Esophagus squamous epithelium (tissue), 5 donors: ENCODE measurements around the gene LRRK2. TPM values are rescaled to one million over a fixed set of nuclear protein-coding genes. Genes with fewer than 3 reads are reported as not detected.
A peak's percentile ranks its signal among the peaks of the same experiment; 100 is the strongest.
"Not testable (repeated sequence)": the region's sequence is repeated elsewhere in the genome, so short reads cannot be mapped to it uniquely, and the experiment has no call there.

Experiments used
- DNase-seq: peaks from one replicate; lab custom pipeline; 2025; lab: John Stamatoyannopoulos, UW
- H3K27ac ChIP-seq, 4 donors: fragments of 200-600 bp; sonication (generic); one replicate each; pipeline ENCODE4 v1.5.1; 2016 to 2019; ENCODE audit warnings: mild to moderate bottlenecking in 1 of 4
- H3K27me3 ChIP-seq, 4 donors: fragments of 200-600 bp; sonication (generic); 1 replicate in 3 of 4; 2 replicates in 1 of 4; pipeline versions ENCODE4 v1.5.1 to v1.6.0; 2017 to 2021; ENCODE audit warnings: antibody characterized with exemption in 1 of 4
- H3K36me3 ChIP-seq, 3 donors: fragments of 200-600 bp; sonication (generic); one replicate each; pipeline ENCODE4 v1.5.1; 2016 to 2019
- H3K4me1 ChIP-seq, 3 donors: fragments of 200-600 bp; sonication (generic); one replicate each; pipeline ENCODE4 v1.5.1; 2017 to 2019
- H3K4me3 ChIP-seq, 4 donors: fragments of 200-600 bp; sonication (generic); 1 replicate in 3 of 4; 2 replicates in 1 of 4; pipeline ENCODE4 v1.5.1; 2016 to 2019; ENCODE audit warnings: mild to moderate bottlenecking in 2 of 4, moderate library complexity in 1 of 4
- H3K9me3 ChIP-seq, 3 donors: fragments of 200-600 bp; sonication (generic); one replicate each; pipeline ENCODE4 v1.5.1; 2016 to 2019
- CTCF ChIP-seq, 6 experiments: fragments of 450-650 bp in 4 of 6; fragments of 200-600 bp in 2 of 6; sonication (generic) in 2 of 6; IDR thresholded peaks; one replicate each; pipeline ENCODE4 v1.5.1; 2016 to 2019; ENCODE audit warnings: antibody characterized with exemption in 6 of 6, mild to moderate bottlenecking in 4 of 6, moderate library complexity in 4 of 6
- POLR2A ChIP-seq, 4 donors: fragments of 450-650 bp; IDR thresholded peaks; one replicate each; pipeline ENCODE4 v1.6.1; 2017; ENCODE audit warnings: antibody characterized with exemption in 4 of 4, mild to moderate bottlenecking in 4 of 4, moderate library complexity in 3 of 4
- WGBS, 2 donors: methylation state at CpG; one replicate each; pipeline ENCODE4 v1.1.5; 2018; 5-methylcytosine and 5-hydroxymethylcytosine counted together
- intact Hi-C: fragments of 100-400 bp; cut with DNase I; formaldehyde crosslinking; loops from one replicate; pipeline ENCODE4 v1.15.0; 2022
- total RNA-seq, 4 donors: library from RNA; depleted of rRNA; stranded (reverse); fragments of >200 nt; gene quantifications; one replicate each; pipeline ENCODE4 v1.1.0, GENCODE V29; 2016
- donor health status: DM: yes; HTN: yes; CAD: no.

LRRK2 gene
- total RNA-seq, 4 donors from 2014 or later: 10.9 to 21.4 (median 13.4) TPM

GRCh38 chr12:40248034-40248433 is 23.2 kb downstream of the LRRK2 start:
- Histone ChIP-seq H3K36me3 (peaks cover 0 to 44% (median 8%) of the 10 kb centered on the region in 3 donors), H3K9me3 (no peaks in the 10 kb centered on the region), H3K4me3 (no peak overlapping the region), H3K27ac (peak overlapping the region in 1 of 4 donors; percentile 1), H3K27me3 (no peaks in the 10 kb centered on the region), H3K4me1 (peaks cover 0 to 13% (median 0%) of the 10 kb centered on the region in 3 donors)
- DNase-seq: no peak
- TF ChIP-seq CTCF (IDR thresholded peaks at IDR 0.05): no peak
- no peak for TF ChIP-seq POLR2A (IDR thresholded peaks at IDR 0.05)
- 23 to 67% methylated on average over 1 of the region's 1 CpG for WGBS, 2 donors
- intact Hi-C loops: no loop called here

DNA sequence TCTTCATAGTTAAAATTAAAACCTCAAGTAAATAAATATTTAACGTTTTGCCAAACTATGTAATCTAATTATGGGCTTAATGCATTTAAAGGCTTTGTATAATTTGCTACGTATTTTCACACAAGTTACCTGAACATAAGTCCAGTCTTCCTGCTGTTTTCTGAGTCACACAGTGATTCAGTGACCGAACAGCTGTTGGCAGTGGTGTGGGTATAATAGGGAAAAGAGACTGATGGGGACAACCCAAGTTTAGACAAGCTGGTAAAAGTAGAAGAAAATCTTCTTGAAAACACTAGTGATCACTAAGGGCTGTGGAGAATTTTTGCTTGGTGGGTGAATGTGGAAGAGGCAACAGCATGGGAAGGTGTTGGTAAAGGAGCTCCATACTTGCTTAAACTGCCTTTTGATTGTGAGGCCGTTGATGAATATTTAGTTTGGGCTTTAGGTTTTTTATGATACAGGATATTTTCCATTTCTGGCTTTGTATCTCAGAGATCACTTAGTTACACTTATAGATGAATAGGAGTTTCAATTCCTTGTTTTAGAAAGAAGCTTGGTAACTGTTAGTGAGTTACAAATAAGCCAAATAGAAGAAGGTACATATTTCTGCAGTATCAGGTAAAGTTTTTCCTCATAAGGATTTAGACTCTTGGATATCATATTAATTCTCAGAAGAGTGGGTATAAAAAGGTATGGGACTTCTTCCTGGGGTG is 23.9 kb downstream of the LRRK2 start:
- intact Hi-C loops: no loop called here
- peak overlapping the region in 1 of 4 donors; percentile 1 for H3K27ac ChIP-seq
- WGBS, 2 donors: 47 to 60% methylated on average over 4 of the region's 4 CpGs

DNA sequence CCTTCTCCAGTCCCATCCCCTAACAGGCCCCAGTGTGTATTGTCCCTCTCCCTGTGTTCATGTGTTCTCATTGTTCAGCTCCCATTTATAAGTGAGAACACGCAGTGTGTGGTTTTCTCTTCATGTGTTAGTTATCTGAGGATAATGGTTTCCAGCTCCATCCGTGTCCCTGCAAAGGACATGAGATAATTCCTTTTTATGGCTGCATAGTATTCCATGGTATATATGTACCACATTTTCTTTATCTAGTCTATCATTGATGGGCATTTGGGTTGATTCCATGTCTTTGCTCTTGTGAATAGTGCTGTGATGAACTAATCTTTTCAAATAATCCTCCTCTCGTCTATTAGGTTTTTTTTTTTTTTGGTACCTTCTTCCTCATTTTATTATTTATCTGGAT is 25.9 kb downstream of the LRRK2 start:
- H3K27ac ChIP-seq, DNase-seq, H3K9me3 ChIP-seq, intact Hi-C loops, H3K27me3 ChIP-seq, H3K4me3 ChIP-seq: not testable (repeated sequence)
- Histone ChIP-seq H3K36me3 (peaks cover 0 to 52% (median 8%) of the 10 kb centered on the region in 3 donors), H3K4me1 (peaks cover 0 to 34% (median 5%) of the 10 kb centered on the region in 3 donors)
- 87 to 95% methylated on average over 3 of the region's 3 CpGs for WGBS, 2 donors

More for the DNA sequence above, 23.9 kb downstream of the LRRK2 start:
- peaks cover 0 to 51% (median 8%) of the 10 kb centered on the region in 3 donors for H3K36me3 ChIP-seq
- no peak for DNase-seq
- H3K9me3 ChIP-seq: no peaks in the 10 kb centered on the region
- TF ChIP-seq POLR2A (IDR thresholded peaks at IDR 0.05) (no peak), CTCF (IDR thresholded peaks at IDR 0.05) (no peak)
- no peak overlapping the region for H3K4me3 ChIP-seq
- H3K4me1 ChIP-seq: peaks cover 0 to 18% (median 4%) of the 10 kb centered on the region in 3 donors
- no peaks in the 10 kb centered on the region for H3K27me3 ChIP-seq

DNA sequence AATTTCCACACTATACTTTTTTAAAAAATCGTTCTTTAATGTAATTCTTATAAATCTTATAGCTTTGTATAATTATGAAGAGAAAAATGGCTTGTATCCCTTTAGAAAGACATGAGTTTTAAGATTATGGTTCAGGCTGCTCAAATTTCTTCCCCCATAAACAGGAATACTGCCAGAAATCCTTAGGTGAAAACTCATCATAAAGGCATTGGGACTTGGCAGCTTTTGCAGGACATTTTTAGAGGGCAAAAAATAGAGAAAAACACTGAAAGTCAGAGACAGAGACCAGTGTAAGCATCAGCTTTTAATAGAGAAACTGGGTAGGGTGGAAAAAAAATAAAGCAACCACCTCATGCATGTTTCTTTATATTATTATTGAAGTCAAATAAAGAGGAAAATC is 29.1 kb downstream of the LRRK2 start:
- TF ChIP-seq POLR2A (IDR thresholded peaks at IDR 0.05) (no peak), CTCF (IDR thresholded peaks at IDR 0.05) (no peak)
- DNase-seq: no peak
- Histone ChIP-seq H3K4me3 (no peak overlapping the region), H3K4me1 (peaks cover 0 to 23% (median 5%) of the 10 kb centered on the region in 3 donors), H3K27ac (peak overlapping the region in 3 of 4 donors; percentile 35 to 64 (median 61)), H3K9me3 (no peaks in the 10 kb centered on the region), H3K36me3 (peaks cover 0 to 59% (median 8%) of the 10 kb centered on the region in 3 donors), H3K27me3 (no peaks in the 10 kb centered on the region)
- intact Hi-C loops: no loop called here
- 64 to 70% methylated on average over 1 of the region's 1 CpG for WGBS, 2 donors

- WGBS, 2 donors: 71 to 74% methylated on average over 5 of the region's 5 CpGs
- Histone ChIP-seq H3K9me3 (no peaks in the 10 kb centered on the region), H3K4me1 (peaks cover 0 to 21% (median 5%) of the 10 kb centered on the region in 3 donors), H3K4me3 (no peak overlapping the region), H3K36me3 (peaks cover 0 to 61% (median 8%) of the 10 kb centered on the region in 3 donors), H3K27ac (peak overlapping the region; percentile 35 to 64 (median 52)), H3K27me3 (no peaks in the 10 kb centered on the region)
- intact Hi-C loops: no loop called here
- TF ChIP-seq POLR2A (IDR thresholded peaks at IDR 0.05): no peak
- TF ChIP-seq CTCF (IDR thresholded peaks at IDR 0.05): no peak
- no peak for DNase-seq
These were observed 29.8 kb downstream of the LRRK2 start for GRCh38 chr12:40254455-40255085.
